GM18499 (cell line): Measurements from ENCODE around the gene CX3CR1.

ENCODE experiments used
- ATAC-seq: cut with Tn5 transposase; IDR thresholded peaks from one replicate; pipeline ENCODE4 v1.9.1; 2021; ENCODE audit warnings: moderate number of reproducible peaks; ENCODE audit not compliant: insufficient read depth, unreplicated experiment

CX3CR1 gene

DNA sequence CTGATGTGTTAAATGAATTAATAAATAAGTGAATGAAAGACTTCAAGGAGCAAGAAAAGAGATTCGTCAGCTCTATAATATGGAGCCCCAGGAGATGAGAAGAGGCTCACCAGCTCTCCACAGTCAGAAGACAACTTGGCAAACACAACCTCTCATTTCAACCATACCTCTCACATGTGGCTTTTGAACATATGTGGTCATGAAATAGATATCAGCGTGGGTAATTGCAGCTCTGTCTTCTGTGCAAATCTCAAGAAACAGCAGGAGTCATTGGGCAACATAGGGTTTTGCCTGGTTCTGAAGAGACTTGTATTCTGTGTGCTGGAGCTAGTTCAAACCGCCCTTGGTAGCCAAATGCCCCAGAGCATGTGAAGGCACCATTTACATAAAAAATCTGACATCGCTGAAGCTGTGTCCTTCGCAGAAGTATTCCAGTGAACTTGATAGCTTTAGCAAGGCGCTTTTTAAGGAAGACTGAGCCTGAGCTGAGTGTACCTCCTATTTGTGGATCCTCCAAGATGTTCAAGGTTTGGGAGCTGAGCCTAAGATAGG, 8.4 kb downstream of the CX3CR1 start:
- no peak for ATAC-seq

GRCh38 chr3:39269528-39269927, 10.3 kb downstream of the CX3CR1 start:
- no peak for ATAC-seq

- ATAC-seq = no peak
Observed at GRCh38 chr3:39268549-39268900, 11.3 kb downstream of the CX3CR1 start.

- ATAC-seq = no peak
Observed at GRCh38 chr3:39267631-39268548, 11.9 kb downstream of the CX3CR1 start.

DNA sequence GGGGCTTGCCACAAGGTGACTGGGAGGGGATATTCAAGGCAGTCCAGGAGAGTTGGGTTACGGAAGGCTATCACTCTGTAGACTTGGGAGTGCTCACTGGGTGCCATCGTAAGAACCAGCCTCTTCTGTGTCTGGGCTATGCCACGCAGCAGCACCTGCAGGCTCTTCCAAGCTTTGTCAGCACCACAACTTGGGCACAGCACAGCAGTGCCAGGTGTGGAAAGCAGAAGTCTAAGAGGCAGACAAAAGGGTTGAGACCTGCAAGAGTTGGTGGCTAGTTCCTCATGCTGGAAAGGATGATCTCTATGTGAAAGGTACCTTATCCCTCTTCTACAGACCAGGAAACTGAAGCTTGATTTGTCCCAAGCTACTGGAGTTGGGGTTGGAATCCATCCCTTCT, 15.8 kb downstream of the CX3CR1 start:
- no peak for ATAC-seq

DNA sequence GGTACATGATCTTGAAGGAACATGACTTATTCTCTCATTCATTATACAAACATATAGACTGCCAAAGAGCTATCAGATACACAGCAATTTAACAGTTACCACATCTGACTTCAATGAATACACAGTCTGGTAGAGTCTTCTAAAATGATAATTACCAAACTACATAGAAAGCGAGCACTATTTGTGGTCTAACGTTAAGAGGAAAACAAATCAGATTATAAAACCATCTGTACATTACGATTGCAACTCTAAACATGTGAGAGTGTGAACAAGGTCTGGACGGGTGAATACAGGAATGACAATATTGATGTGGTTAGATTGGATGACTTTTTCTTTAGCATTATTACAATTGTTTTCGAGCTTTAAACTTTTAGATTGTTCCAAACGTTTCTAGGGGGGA, 16.3 kb downstream of the CX3CR1 start:
- ATAC-seq = no peak

DNA sequence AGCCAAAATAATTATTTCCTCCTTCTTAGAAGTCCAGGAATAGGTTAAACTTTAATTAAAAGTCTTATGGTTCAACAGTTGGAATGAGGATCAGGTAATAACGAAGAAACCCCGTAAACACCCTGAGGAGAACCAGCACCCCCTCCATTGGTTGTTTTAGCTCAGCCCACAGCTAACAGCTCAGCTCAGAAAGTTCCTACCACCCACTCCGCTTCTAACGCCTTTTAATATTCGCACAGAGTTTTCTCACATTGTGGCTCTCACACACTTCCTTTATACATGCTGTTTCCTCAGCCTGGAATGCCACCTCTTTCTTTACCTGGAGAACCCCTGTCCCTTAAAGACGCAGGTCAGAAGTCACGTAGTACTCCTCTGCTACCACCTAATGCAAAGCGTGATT, 17.0 kb downstream of the CX3CR1 start:
- no peak for ATAC-seq

- no peak for ATAC-seq
Observed at GRCh38 chr3:39261726-39262125, 18.1 kb downstream of the CX3CR1 start.

GRCh38 chr3:39260957-39261356, 18.9 kb downstream of the CX3CR1 start:
- ATAC-seq = no peak

- ATAC-seq = no peak
Observed at GRCh38 chr3:39260318-39260717, 19.5 kb downstream of the CX3CR1 start.

- ATAC-seq = peak; percentile 98
Observed at GRCh38 chr3:39255503-39256325, 24.1 kb downstream of the CX3CR1 start.

DNA sequence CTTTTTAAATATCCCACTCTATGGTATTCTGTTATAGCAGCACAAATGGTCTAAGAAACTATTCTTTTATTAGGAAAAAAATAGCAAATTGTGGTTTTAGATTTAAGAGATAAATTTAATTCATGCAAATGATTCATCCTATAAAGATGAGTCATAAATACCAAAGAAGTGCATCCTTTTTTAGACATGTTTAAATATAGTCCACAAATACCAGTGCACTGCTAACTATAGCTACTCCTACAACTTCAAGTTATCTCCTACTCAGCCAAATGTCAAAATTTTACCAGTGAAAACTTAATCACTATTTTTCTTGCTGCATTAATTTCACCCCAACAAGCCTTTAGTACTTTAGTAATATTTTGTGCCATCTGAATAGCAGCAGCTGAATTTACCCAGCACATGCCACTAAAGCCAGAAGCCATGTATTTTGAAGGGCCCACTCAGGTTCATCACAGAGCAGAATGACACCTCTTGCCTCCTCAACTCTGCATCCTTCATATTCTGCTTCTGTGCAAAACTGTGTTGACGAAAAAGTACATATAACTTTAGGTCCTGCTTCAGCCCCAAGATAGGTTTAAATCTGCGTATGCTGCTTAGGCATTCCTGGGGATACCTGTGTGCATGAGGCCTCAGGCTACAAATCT, 24.9 kb downstream of the CX3CR1 start:
- ATAC-seq = no peak

DNA sequence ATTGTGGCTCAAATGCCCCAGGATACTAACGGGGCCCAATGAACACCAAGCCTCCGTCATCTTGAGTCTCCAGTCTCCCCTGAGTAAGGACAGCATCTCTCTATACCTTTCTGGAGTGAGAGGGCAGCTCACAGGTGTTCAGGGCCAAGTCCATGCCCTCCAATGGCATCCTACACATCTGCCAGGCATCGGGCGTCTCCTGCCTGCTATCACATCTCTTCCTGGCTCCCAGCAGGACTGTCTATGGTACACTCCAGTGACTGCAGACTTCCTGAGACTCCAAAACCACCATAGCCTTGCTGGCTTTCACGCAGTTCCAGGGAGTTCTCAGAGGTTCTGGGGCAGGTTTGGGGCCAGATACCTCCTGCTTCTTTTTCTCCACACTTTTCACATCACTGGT, 28.3 kb downstream of the CX3CR1 start:
- ATAC-seq = no peak

DNA sequence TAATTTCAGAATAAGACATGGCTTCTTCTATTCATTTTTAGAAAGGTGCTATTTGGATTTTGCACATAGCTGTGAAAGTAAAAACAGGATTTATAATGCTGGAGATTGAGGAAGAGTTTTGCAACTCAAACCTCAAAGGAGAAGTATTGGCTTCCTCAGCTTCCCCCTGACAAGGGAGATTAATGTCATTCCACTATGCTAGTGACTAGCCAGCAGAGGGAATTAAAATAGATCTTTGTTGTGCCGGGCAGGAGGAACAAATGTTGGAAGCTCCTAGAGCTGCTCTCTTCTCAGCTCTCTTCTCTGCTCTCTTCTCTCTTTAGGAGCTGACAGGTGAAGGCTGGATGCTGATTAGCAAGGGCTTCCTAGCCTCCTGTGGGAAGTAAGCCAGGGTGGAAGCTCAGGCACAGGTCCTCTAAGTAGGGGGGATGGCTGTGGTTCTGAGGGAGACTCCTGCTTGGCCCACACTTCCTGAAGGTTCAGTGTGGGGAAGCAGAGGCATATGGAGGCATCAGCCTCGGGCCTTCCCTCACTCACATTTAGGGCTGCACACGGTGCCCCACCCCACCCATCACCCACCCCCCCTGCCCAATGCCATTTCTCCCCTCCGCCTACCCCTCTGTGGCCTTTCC, 29.6 kb downstream of the CX3CR1 start:
- ATAC-seq = no peak

DNA sequence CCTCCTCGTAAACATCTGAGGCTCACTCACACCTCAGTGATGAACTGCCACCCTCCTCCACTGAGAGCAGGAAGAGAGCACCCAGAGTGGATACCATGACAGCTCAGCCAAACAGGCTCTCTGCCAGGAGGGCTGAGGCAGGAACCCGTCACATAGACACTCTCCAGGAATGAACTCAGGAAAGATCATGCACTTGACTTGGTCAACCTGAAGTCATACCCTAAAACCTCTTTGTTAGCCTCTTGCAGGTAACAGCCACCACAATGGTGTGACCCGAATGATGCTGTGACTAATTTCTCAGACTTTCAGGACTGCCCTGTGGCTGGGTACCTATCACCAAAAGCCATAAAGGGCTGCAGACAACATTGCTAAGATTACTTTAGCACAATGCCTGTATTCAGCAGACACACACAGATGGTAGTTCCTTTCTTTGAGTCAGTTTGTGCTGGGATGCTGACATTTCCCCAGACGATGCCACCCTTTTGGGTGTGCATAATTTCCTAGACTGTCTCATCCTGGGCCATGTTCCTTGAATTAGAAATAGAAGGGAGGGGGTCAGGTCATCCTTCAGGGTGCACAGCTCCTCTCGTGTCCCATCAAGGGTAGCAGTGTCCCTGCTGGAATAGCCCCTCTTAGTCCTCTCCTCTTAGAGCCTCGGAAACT, 30.3 kb downstream of the CX3CR1 start:
- ATAC-seq = peak; percentile 48

DNA sequence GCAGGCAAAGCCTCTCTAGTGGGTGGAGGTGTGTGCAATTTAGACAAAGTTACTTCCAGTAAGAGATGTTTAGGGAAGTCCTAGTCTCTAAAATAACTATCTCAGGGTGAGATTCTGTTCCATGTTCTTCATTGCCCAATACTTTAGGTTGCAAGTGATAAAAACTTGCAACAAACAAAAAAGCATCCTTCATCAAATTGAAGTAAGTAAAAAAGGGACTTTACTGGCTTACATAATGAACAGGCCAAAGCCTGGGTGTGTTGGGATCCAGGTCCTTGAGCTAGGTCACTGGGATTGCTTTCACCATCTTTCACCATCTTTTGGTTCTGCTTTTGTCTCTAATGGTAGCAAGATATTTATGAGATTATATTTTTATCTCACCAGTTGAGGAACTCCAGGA, 38.3 kb downstream of the CX3CR1 start:
- ATAC-seq = no peak

DNA sequence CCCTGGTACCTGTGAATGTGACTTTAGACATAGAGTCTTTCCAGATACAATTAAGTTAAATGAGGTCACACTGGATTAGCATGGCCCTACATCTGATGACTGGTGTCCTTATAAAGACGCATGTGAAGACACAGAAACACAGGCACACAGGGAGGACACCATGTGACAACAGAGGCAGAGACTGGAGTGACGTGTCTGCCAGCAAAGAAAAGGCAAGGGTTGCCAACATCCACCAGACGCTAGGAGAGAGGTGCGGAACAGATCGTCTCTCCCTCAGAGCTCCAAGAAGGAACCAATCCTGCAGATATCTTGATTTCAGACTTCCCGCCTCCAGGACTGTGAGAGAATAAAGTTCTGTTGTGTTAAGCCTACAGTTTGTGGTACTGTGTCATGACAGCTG, 42.8 kb downstream of the CX3CR1 start:
- ATAC-seq = no peak

GRCh38 chr3:39234651-39235050, 45.2 kb downstream of the CX3CR1 start:
- ATAC-seq = no peak

- no peak for ATAC-seq
Observed at GRCh38 chr3:39232859-39233258, 47.0 kb downstream of the CX3CR1 start.

DNA sequence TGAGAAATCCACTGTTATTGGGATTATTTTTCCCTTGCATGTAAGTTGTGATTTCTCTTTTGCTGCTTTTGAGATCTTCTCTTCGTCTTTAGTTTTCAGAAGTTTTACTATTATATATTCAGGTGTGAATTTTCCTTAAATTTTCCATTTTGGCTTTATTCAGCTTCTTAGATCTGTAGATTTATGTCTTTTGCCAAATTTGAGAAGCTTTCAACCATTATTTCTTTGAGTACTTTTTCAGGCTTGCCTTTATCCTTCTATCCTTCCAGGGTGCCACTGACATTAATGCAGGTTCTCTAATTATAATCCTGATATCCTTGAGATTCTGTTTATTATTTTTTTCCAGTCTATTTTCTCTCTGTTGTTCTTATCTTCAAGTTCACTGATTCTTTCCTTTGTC, 49.4 kb downstream of the CX3CR1 start:
- no peak for ATAC-seq
